ENCODE results near the gene RNF182.

Gene RNF182

GRCh38 chr6:13923527-13924145 lies 1.1 kb upstream of the RNF182 start:
- TF ChIP-seq FOXK2 (IDR thresholded peaks at IDR 0.05) (no peak), SP1 (IDR thresholded peaks at IDR 0.05) (no peak), SUZ12 (IDR thresholded peaks at IDR 0.05) (no peak), ARNT (IDR thresholded peaks at IDR 0.05) (no peak), HDGF (IDR thresholded peaks at IDR 0.05; ENCODE audit: borderline replicate concordance) (no peak), TARDBP (IDR thresholded peaks at IDR 0.05) (no peak), FOXA1 (IDR thresholded peaks at IDR 0.05) (no peak), L3MBTL2 (conservative IDR thresholded peaks at IDR 0.05) (no peak), ZNF384 (IDR thresholded peaks at IDR 0.05) (no peak), LEF1 (IDR thresholded peaks at IDR 0.05; ENCODE audit: borderline replicate concordance) (no peak), BHLHE40 (IDR thresholded peaks at IDR 0.05; ENCODE audit: borderline replicate concordance) (no peak), CTBP1 (IDR thresholded peaks at IDR 0.05; ENCODE audit: borderline replicate concordance) (no peak), FOXM1 (IDR thresholded peaks at IDR 0.05; ENCODE audit: borderline replicate concordance) (no peak), NFRKB (IDR thresholded peaks at IDR 0.05) (no peak)
- TF ChIP-seq, protein P1, sequence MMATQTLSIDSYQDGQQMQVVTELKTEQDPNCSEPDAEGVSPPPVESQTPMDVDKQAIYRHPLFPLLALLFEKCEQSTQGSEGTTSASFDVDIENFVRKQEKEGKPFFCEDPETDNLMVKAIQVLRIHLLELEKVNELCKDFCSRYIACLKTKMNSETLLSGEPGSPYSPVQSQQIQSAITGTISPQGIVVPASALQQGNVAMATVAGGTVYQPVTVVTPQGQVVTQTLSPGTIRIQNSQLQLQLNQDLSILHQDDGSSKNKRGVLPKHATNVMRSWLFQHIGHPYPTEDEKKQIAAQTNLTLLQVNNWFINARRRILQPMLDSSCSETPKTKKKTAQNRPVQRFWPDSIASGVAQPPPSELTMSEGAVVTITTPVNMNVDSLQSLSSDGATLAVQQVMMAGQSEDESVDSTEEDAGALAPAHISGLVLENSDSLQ (IDR thresholded peaks at IDR 0.05) = no peak
- ChIA-PET CTCF (interaction anchor here (0.7 to 1.7 kb wide), 7 partner anchors 10 to 143 kb away, joined by 3 to 9 read pairs (median 3); partner anchors contain the start of gene MCUR1), POLR2A (interaction anchor here (0.9 to 1.7 kb wide), 8 partner anchors 9 to 151 kb away, joined by 3 to 8 read pairs (median 4); partner anchors contain the start of gene MCUR1)
- DNase-seq (ENCODE audit: extremely low spot score) = no peak

DNA sequence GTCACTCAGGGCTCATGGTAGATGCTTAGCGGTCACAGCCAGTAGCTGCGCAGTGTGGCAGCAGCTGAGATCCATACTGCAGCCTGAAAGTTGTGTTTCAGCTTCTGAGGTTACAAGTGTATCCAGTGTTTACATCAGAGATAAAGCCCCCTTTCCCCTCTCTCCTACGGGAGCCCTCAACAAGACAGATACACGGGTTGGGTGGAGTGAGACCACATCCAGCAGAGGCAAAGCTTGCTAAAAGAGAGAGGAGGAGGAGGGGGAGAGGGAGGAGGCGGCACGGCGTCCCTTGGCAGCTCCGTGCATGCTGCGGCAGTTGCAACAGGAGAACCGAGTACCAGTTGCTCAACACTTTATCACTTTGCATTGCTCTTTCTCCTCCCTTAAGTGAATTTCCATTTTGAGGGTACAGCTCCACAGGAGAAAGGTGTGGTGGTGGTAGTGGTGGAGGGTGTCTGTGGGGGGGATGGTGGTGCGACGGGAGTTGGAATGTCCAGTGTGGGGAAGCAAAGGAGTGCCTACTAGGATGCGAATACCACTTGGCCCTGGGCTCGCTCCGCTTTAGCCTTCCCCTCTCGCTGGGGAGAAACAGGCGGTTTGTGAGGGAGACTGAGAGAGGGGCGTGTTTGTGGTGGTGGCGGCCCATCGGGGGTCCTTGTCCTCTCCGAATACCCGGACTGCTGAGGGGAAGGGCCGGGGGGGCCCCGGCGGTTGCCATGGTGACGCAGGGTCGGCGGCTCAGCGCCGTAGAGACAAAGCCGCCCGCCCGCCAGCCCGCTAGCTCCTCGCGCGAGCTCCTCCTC lies 405 bp upstream of the RNF182 start:
- ChIA-PET POLR2A (interaction anchor here (0.6 to 1.7 kb wide), 11 partner anchors 9 to 151 kb away, joined by 3 to 8 read pairs (median 4); partner anchors contain the start of gene MCUR1), CTCF (interaction anchor here (0.7 to 1.7 kb wide), 6 partner anchors 11 to 143 kb away, joined by 3 to 9 read pairs (median 4); partner anchors contain the start of gene MCUR1)
- peak; percentile 30 for DNase-seq (ENCODE audit: extremely low spot score)
- peak; percentile 64; the same call in 1 of the 2 replicates for TF ChIP-seq CTBP1 (IDR thresholded peaks at IDR 0.05; ENCODE audit: borderline replicate concordance)
- peak; percentile 54 for TF ChIP-seq L3MBTL2 (conservative IDR thresholded peaks at IDR 0.05)
- TF ChIP-seq ZNF384 (IDR thresholded peaks at IDR 0.05) = no peak
- TF ChIP-seq BHLHE40 (IDR thresholded peaks at IDR 0.05; ENCODE audit: borderline replicate concordance) = no peak

- POLR2A ChIA-PET = no interaction called here
- CTCF ChIA-PET = no interaction called here
- TF ChIP-seq SP1 (IDR thresholded peaks at IDR 0.05) = no peak
- no peak for TF ChIP-seq SUZ12 (IDR thresholded peaks at IDR 0.05)
- TF ChIP-seq, protein P1 (IDR thresholded peaks at IDR 0.05) = no peak
- no peak for TF ChIP-seq FOXK2 (IDR thresholded peaks at IDR 0.05)
- no peak for TF ChIP-seq ARNT (IDR thresholded peaks at IDR 0.05)
- TF ChIP-seq NFRKB (IDR thresholded peaks at IDR 0.05) = no peak
- TF ChIP-seq L3MBTL2 (conservative IDR thresholded peaks at IDR 0.05) = no peak
- no peak for TF ChIP-seq FOXA1 (IDR thresholded peaks at IDR 0.05)
- no peak for DNase-seq (ENCODE audit: extremely low spot score)
These were observed 1.6 kb downstream of the RNF182 start for GRCh38 chr6:13926378-13926777.

- CTCF ChIA-PET = no interaction called here
- TF ChIP-seq L3MBTL2 (conservative IDR thresholded peaks at IDR 0.05) = no peak
- TF ChIP-seq, protein P1 (IDR thresholded peaks at IDR 0.05) = no peak
- TF ChIP-seq SP1 (IDR thresholded peaks at IDR 0.05) = no peak
- no peak for TF ChIP-seq FOXA1 (IDR thresholded peaks at IDR 0.05)
- TF ChIP-seq CTBP1 (IDR thresholded peaks at IDR 0.05; ENCODE audit: borderline replicate concordance) = no peak
- no peak for TF ChIP-seq ELF4 (IDR thresholded peaks at IDR 0.05)
- TF ChIP-seq TARDBP (IDR thresholded peaks at IDR 0.05) = no peak
- POLR2A ChIA-PET = no interaction called here
- no peak for DNase-seq (ENCODE audit: extremely low spot score)
These were observed 2.5 kb downstream of the RNF182 start for GRCh38 chr6:13927203-13927602.

DNA sequence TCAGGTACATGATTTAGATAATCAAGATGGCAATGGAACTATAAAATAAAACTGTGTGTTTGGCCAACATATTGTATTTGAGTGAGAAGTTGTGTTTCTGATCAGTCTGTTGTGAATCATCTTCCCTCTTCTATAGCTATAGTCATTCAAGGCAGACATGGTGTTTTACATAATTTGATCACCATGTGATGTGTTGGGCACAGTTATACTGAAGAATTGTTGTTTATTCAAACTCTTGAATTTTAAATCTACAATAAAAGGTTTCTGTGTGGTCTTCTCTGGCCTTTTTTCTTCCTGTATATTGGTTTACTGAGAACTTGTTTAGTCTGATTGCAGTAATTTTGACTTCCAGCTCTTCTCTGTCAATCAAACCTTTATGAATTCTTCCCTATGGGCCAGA lies 4.4 kb downstream of the RNF182 start:
- ChIA-PET POLR2A (no interaction called here), CTCF (no interaction called here)
- DNase-seq (ENCODE audit: extremely low spot score) = no peak
- TF ChIP-seq NFRKB (IDR thresholded peaks at IDR 0.05) (no peak), LEF1 (IDR thresholded peaks at IDR 0.05; ENCODE audit: borderline replicate concordance) (no peak), HDGF (IDR thresholded peaks at IDR 0.05; ENCODE audit: borderline replicate concordance) (no peak), SP1 (IDR thresholded peaks at IDR 0.05) (no peak)
- TF ChIP-seq, protein P1 (IDR thresholded peaks at IDR 0.05) = 0 out of 2 replicates have a peak, but pooled peaks have one; percentile 44
